ENCODE data around the gene NEK4. TPM values are rescaled to one million over a fixed set of nuclear protein-coding genes. Genes with fewer than 3 reads are reported as not detected.

Gene NEK4
- total and polyA plus RNA-seq, 10 of the 15 experiments (the other 5 are each of a cell fraction or from before 2014, with no cell fraction given): 7.0 to 29.1 (median 16.4) TPM

DNA sequence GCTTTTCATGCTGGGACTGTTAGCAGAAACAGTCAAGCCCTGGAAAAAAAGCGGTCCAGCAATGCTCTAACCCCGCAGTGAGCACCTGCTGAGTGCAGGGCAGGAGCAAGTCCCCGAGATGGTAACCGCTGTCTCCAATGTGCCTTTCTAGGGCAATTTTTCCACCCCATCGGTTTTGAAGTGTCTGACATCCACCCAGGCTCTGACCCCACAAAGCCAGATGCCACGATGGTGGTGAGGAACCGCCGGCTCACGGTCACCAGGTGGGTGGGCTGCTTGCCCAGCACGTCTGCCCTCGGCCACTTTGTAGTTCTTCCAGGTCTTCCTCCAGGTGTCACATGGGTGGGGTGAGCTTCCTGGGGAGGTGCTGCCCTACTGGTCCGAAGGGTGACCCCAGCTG, 20.6 kb upstream of the NEK4 start (continued):
- TF ChIP-seq, protein P1, sequence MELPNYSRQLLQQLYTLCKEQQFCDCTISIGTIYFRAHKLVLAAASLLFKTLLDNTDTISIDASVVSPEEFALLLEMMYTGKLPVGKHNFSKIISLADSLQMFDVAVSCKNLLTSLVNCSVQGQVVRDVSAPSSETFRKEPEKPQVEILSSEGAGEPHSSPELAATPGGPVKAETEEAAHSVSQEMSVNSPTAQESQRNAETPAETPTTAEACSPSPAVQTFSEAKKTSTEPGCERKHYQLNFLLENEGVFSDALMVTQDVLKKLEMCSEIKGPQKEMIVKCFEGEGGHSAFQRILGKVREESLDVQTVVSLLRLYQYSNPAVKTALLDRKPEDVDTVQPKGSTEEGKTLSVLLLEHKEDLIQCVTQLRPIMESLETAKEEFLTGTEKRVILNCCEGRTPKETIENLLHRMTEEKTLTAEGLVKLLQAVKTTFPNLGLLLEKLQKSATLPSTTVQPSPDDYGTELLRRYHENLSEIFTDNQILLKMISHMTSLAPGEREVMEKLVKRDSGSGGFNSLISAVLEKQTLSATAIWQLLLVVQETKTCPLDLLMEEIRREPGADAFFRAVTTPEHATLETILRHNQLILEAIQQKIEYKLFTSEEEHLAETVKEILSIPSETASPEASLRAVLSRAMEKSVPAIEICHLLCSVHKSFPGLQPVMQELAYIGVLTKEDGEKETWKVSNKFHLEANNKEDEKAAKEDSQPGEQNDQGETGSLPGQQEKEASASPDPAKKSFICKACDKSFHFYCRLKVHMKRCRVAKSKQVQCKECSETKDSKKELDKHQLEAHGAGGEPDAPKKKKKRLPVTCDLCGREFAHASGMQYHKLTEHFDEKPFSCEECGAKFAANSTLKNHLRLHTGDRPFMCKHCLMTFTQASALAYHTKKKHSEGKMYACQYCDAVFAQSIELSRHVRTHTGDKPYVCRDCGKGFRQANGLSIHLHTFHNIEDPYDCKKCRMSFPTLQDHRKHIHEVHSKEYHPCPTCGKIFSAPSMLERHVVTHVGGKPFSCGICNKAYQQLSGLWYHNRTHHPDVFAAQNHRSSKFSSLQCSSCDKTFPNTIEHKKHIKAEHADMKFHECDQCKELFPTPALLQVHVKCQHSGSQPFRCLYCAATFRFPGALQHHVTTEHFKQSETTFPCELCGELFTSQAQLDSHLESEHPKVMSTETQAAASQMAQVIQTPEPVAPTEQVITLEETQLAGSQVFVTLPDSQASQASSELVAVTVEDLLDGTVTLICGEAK (IDR thresholded peaks at IDR 0.05; ENCODE audit: borderline replicate concordance): no peak
- TF ChIP-seq, protein P2, sequence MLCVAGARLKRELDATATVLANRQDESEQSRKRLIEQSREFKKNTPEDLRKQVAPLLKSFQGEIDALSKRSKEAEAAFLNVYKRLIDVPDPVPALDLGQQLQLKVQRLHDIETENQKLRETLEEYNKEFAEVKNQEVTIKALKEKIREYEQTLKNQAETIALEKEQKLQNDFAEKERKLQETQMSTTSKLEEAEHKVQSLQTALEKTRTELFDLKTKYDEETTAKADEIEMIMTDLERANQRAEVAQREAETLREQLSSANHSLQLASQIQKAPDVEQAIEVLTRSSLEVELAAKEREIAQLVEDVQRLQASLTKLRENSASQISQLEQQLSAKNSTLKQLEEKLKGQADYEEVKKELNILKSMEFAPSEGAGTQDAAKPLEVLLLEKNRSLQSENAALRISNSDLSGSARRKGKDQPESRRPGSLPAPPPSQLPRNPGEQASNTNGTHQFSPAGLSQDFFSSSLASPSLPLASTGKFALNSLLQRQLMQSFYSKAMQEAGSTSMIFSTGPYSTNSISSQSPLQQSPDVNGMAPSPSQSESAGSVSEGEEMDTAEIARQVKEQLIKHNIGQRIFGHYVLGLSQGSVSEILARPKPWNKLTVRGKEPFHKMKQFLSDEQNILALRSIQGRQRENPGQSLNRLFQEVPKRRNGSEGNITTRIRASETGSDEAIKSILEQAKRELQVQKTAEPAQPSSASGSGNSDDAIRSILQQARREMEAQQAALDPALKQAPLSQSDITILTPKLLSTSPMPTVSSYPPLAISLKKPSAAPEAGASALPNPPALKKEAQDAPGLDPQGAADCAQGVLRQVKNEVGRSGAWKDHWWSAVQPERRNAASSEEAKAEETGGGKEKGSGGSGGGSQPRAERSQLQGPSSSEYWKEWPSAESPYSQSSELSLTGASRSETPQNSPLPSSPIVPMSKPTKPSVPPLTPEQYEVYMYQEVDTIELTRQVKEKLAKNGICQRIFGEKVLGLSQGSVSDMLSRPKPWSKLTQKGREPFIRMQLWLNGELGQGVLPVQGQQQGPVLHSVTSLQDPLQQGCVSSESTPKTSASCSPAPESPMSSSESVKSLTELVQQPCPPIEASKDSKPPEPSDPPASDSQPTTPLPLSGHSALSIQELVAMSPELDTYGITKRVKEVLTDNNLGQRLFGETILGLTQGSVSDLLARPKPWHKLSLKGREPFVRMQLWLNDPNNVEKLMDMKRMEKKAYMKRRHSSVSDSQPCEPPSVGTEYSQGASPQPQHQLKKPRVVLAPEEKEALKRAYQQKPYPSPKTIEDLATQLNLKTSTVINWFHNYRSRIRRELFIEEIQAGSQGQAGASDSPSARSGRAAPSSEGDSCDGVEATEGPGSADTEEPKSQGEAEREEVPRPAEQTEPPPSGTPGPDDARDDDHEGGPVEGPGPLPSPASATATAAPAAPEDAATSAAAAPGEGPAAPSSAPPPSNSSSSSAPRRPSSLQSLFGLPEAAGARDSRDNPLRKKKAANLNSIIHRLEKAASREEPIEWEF (IDR thresholded peaks at IDR 0.05; ENCODE audit: insufficient replicate concordance, low read depth, low read length): no peak
- no peak for TF ChIP-seq IKZF1 (conservative IDR thresholded peaks at IDR 0.05)

Measured in GM12878 (cell line).